Peyer's patch (tissue), 4 donors: ENCODE results near the gene BIN1. TPM values are rescaled to one million over a fixed set of nuclear protein-coding genes. Genes with fewer than 3 reads are reported as not detected.

ENCODE experiments used
- DNase-seq, 3 donors: peaks; one replicate each; pipeline ENCODE4 v3.0.0-alpha.2; 2017 to 2019
- H3K27ac ChIP-seq, 4 donors: fragments of 200-600 bp; sonication (generic); one replicate each; pipeline ENCODE4 v1.5.1; 2016 to 2019
- H3K27me3 ChIP-seq, 2 donors: fragments of 200-600 bp; sonication (generic); one replicate each; pipeline ENCODE4 v1.5.1; 2019
- H3K36me3 ChIP-seq, 3 donors: fragments of 200-600 bp; sonication (generic); one replicate each; pipeline ENCODE4 v1.5.1; 2016 to 2019
- H3K4me1 ChIP-seq, 4 donors: fragments of 200-600 bp; sonication (generic); one replicate each; pipeline ENCODE4 v1.5.1; 2016 to 2019
- H3K4me3 ChIP-seq, 4 donors: fragments of 200-600 bp; sonication (generic); 1 replicate in 3 of 4; 2 replicates in 1 of 4; pipeline ENCODE4 v1.5.1; 2016 to 2019; ENCODE audit warnings: mild to moderate bottlenecking in 1 of 4
- H3K9me3 ChIP-seq, 4 donors: fragments of 200-600 bp; sonication (generic); one replicate each; pipeline ENCODE4 v1.5.1; 2016 to 2019; ENCODE audit warnings: mild to moderate bottlenecking in 1 of 4
- CTCF ChIP-seq, 6 experiments: fragments of 450-650 bp in 4 of 6; fragments of 200-600 bp in 2 of 6; sonication (generic) in 1 of 6; IDR thresholded peaks; one replicate each; pipeline ENCODE4 v1.5.1; 2017 to 2019; ENCODE audit warnings: antibody characterized with exemption in 6 of 6, mild to moderate bottlenecking in 3 of 6, moderate library complexity in 1 of 6
- POLR2A ChIP-seq, 2 donors: fragments of 450-650 bp; IDR thresholded peaks; one replicate each; pipeline ENCODE4 v1.5.1; 2017; ENCODE audit warnings: antibody characterized with exemption in 2 of 2, mild to moderate bottlenecking in 2 of 2, moderate library complexity in 2 of 2
- total RNA-seq, 4 donors: library from RNA; depleted of rRNA; stranded (reverse); fragments of >200 nt; gene quantifications; one replicate each; pipeline ENCODE4 v1.1.0, GENCODE V29; 2016

The BIN1 gene
- total RNA-seq, 4 donors from 2014 or later, result 22.2 to 81.7 (median 47.2) TPM

GRCh38 chr2:127074936-127075335 is 32.0 kb downstream of the BIN1 start:
- no peak for DNase-seq
- Histone ChIP-seq H3K4me1 (peaks cover 0 to 15% (median 3%) of the 10 kb centered on the region in 4 donors), H3K27ac (no peak overlapping the region), H3K4me3 (no peak overlapping the region), H3K27me3 (no peaks in the 10 kb centered on the region), H3K36me3 (peaks cover 0 to 5% (median 0%) of the 10 kb centered on the region in 3 donors), H3K9me3 (no peaks in the 10 kb centered on the region)
- TF ChIP-seq POLR2A (IDR thresholded peaks at IDR 0.05) (no peak), CTCF (IDR thresholded peaks at IDR 0.05) (no peak)

- H3K9me3 ChIP-seq, result no peaks in the 10 kb centered on the region
These were observed 32.6 kb downstream of the BIN1 start for GRCh38 chr2:127074358-127074757.

GRCh38 chr2:127072970-127073369 is 34.0 kb downstream of the BIN1 start:
- Histone ChIP-seq H3K4me1 (peaks cover 0 to under 1% (median 0%) of the 10 kb centered on the region in 4 donors), H3K4me3 (no peak overlapping the region), H3K36me3 (peaks cover 0 to 9% (median 0%) of the 10 kb centered on the region in 3 donors), H3K27me3 (no peaks in the 10 kb centered on the region), H3K9me3 (no peaks in the 10 kb centered on the region), H3K27ac (no peak overlapping the region)
- no peak for DNase-seq
- TF ChIP-seq CTCF (IDR thresholded peaks at IDR 0.05), result no peak
- TF ChIP-seq POLR2A (IDR thresholded peaks at IDR 0.05), result no peak

More at GRCh38 chr2:127074358-127074757, 32.6 kb downstream of the BIN1 start:
- no peak for DNase-seq
- Histone ChIP-seq H3K27me3 (no peaks in the 10 kb centered on the region), H3K4me1 (peaks cover 0 to 9% (median 0%) of the 10 kb centered on the region in 4 donors), H3K27ac (peak overlapping the region in 1 of 4 donors; percentile 16), H3K4me3 (no peak overlapping the region), H3K36me3 (peaks cover 0 to 9% (median 0%) of the 10 kb centered on the region in 3 donors)
- TF ChIP-seq CTCF (IDR thresholded peaks at IDR 0.05) (no peak), POLR2A (IDR thresholded peaks at IDR 0.05) (no peak)

GRCh38 chr2:127072396-127072795 is 34.6 kb downstream of the BIN1 start:
- Histone ChIP-seq H3K27ac (no peak overlapping the region), H3K4me1 (peaks cover 0 to 6% (median 0%) of the 10 kb centered on the region in 4 donors), H3K36me3 (peaks cover 0 to 9% (median 0%) of the 10 kb centered on the region in 3 donors), H3K4me3 (no peak overlapping the region), H3K27me3 (no peaks in the 10 kb centered on the region), H3K9me3 (no peaks in the 10 kb centered on the region)
- TF ChIP-seq CTCF (IDR thresholded peaks at IDR 0.05), result no peak
- TF ChIP-seq POLR2A (IDR thresholded peaks at IDR 0.05), result no peak
- DNase-seq, result no peak

- Histone ChIP-seq H3K27ac (no peak overlapping the region), H3K4me3 (no peak overlapping the region), H3K36me3 (peaks cover 0 to 9% (median 0%) of the 10 kb centered on the region in 3 donors), H3K4me1 (peaks cover 0 to 10% (median 0%) of the 10 kb centered on the region in 4 donors), H3K9me3 (no peaks in the 10 kb centered on the region), H3K27me3 (no peaks in the 10 kb centered on the region)
- DNase-seq, result no peak
- no peak for TF ChIP-seq CTCF (IDR thresholded peaks at IDR 0.05)
- TF ChIP-seq POLR2A (IDR thresholded peaks at IDR 0.05), result no peak
These were observed 35.0 kb downstream of the BIN1 start for GRCh38 chr2:127071901-127072328.

- H3K4me3 ChIP-seq, result no peak overlapping the region
- no peaks in the 10 kb centered on the region for H3K27me3 ChIP-seq
- no peak for DNase-seq
- no peak for TF ChIP-seq CTCF (IDR thresholded peaks at IDR 0.05)
- no peak for TF ChIP-seq POLR2A (IDR thresholded peaks at IDR 0.05)
- no peaks in the 10 kb centered on the region for H3K9me3 ChIP-seq
- H3K27ac ChIP-seq, result no peak overlapping the region
- peaks cover 0 to 19% (median 1%) of the 10 kb centered on the region in 4 donors for H3K4me1 ChIP-seq
- peaks cover 0 to 9% (median 0%) of the 10 kb centered on the region in 3 donors for H3K36me3 ChIP-seq
These were observed 36.7 kb downstream of the BIN1 start for GRCh38 chr2:127070221-127070620.
